Fibroblast of lung (primary cell): ENCODE data around the gene AK8. TPM values are rescaled to one million over a fixed set of nuclear protein-coding genes. Genes with fewer than 3 reads are reported as not detected.

Experiments used
- DNase-seq, 2 donors: peaks; one replicate each; pipeline versions ENCODE4 v3.0.0 to v3.0.0-alpha.2; 2010; ENCODE audit warnings: low read depth in 2 of 2
- H2AFZ ChIP-seq: 2 replicates; pipeline ENCODE4 v1.5.1; 2012; ENCODE audit warnings: low read length, control low read depth, inconsistent platforms
- H3K27ac ChIP-seq: 2 replicates; pipeline ENCODE4 v1.5.1; 2011; ENCODE audit warnings: low read length, control low read depth; ENCODE audit not compliant: insufficient read depth
- H3K27me3 ChIP-seq: 2 replicates; pipeline ENCODE4 v1.5.1; 2011; ENCODE audit warnings: mild to moderate bottlenecking, low read length; ENCODE audit not compliant: control insufficient read depth, insufficient read depth
- H3K36me3 ChIP-seq: 2 replicates; pipeline ENCODE4 v1.5.1; 2011; ENCODE audit warnings: low read length; ENCODE audit not compliant: control insufficient read depth, insufficient read depth
- H3K4me1 ChIP-seq: 2 replicates; pipeline ENCODE4 v1.5.1; 2011; ENCODE audit warnings: low read length; ENCODE audit not compliant: control insufficient read depth, insufficient read depth; ENCODE audit errors: extremely low read depth
- H3K4me2 ChIP-seq: 2 replicates; pipeline ENCODE4 v1.5.1; 2011; ENCODE audit warnings: low read length, control low read depth; ENCODE audit not compliant: insufficient read depth; ENCODE audit errors: extremely low read depth
- H3K4me3 ChIP-seq, 4 experiments: fragments of 200-600 bp in 1 of 4; sonication (generic) in 1 of 4; replicated peaks in 1 of 4; 2 replicates each; pipeline ENCODE4 v1.5.1; 2011 to 2016; ENCODE audit warnings: low read length in 4 of 4, low read depth in 3 of 4, mild to moderate bottlenecking in 3 of 4, control low read depth in 2 of 4, inconsistent platforms in 1 of 4, mixed read lengths in 1 of 4; ENCODE audit not compliant: insufficient read depth in 1 of 4; ENCODE audit errors: control extremely low read depth in 1 of 4
- H3K79me2 ChIP-seq: 2 replicates; pipeline ENCODE4 v1.5.1; 2012; ENCODE audit warnings: mild to moderate bottlenecking, low read length, inconsistent platforms; ENCODE audit not compliant: control insufficient read depth, insufficient read depth
- H3K9ac ChIP-seq: 2 replicates; pipeline ENCODE4 v1.5.1; 2011; ENCODE audit warnings: mild to moderate bottlenecking, low read length, control low read depth; ENCODE audit not compliant: insufficient read depth
- H3K9me3 ChIP-seq: 2 replicates; pipeline ENCODE4 v1.5.1; 2012; ENCODE audit warnings: low read depth, low read length; ENCODE audit not compliant: control insufficient read depth, insufficient read depth
- H4K20me1 ChIP-seq: 2 replicates; pipeline ENCODE4 v1.5.1; 2011; ENCODE audit warnings: low read length; ENCODE audit not compliant: control insufficient read depth, insufficient read depth; ENCODE audit errors: extremely low read depth
- EZH2 ChIP-seq: IDR thresholded peaks from 2 replicates; pipeline ENCODE4 v1.5.1; 2012; ENCODE audit warnings: low read length, control low read depth, mild to moderate bottlenecking; ENCODE audit errors: missing control alignments
- polyA plus RNA-seq, 2 donors: library from polyadenylated mRNA; depleted of rRNA in 1 of 2; stranded (reverse) in 1 of 2; unstranded in 1 of 2; fragments of >200 nt; gene quantifications; 2 replicates each; pipeline ENCODE4 v1.2.1, GENCODE V29; 2011 to 2012; ENCODE audit warnings: missing spikeins in 1 of 2
- total RNA-seq: library from RNA; depleted of rRNA; stranded (reverse); fragments of >200 nt; gene quantifications from 2 replicates; pipeline ENCODE4 v1.2.1, GENCODE V29; 2014
- TF ChIP-seq, protein P1 (sequence below), 2 donors: IDR thresholded peaks in 1 of 2; conservative IDR thresholded peaks in 1 of 2; 1 replicate in 1 of 2; 2 replicates in 1 of 2; pipeline ENCODE4 v1.5.1; 2011 to 2012; ENCODE audit warnings: low read length in 2 of 2, control low read depth in 1 of 2, inconsistent platforms in 1 of 2, low read depth in 1 of 2, mild to moderate bottlenecking in 1 of 2

Gene AK8
- total and polyA plus RNA-seq, 2 donors (not counting 1 experiment from before 2014, with no cell fraction given), result 0.17 to 0.50 TPM

DNA sequence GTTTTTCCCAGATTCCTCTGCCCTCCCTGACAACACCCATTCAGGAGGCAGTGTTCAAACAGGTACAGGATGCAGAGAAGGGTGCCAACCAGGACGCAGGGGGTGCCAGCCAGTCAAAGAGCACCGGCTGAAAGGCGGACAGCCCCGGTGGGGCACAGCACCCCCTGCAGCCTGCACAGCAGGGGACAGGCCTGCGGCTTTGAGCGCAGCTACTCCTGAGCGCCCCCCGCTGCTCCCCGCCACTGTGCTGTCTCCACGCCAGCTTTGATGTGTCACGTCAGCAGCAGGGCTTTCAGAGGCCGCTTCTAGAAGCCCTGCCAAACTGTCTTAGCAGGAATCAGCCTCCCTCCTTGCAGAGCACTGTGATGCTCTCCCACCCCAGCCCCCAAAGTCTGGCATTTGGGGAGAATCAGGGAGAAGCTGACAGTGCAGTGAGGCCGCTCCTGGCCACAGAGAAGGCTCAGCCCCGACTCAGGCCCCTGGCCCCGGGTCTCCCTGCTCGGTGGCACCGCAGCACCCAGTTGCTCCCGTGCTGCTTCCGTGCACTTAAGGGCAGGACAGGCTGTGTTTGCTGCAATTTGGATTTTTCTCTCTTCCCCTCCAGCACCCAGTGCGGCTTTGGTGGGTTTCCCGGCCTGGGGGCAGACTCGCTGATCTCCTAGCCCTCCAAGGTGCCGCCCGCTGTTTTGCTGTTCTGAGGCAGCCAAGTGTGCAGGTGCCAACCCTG lies 20.3 kb downstream of the AK8 start:
- peak; percentile 22 to 40 for DNase-seq
- no peaks in the 10 kb centered on the region for H3K36me3 ChIP-seq

DNA sequence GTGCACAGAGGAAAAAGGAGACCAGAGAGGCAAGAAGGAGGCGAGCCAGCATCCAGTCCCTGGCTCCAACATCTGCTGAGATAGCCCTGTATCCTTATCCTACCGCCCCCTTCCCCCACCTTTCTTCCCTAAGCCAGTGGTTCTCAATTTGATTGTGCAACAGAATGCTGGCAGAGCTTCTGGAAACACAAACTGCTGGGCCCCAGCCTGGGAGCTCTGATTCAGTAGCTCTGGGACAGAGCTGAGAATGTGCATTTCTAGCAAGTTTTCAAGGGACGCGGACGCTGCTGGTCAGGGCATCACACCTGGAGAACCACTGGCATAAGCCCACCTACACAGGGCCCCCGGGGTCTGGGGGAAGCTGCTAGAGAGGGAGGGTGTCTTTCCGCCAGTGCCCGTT lies 21.1 kb downstream of the AK8 start:
- Histone ChIP-seq H3K9ac (no peak overlapping the region), H3K27me3 (peaks cover 5% of the 10 kb centered on the region), H3K27ac (no peak overlapping the region), H3K4me1 (no peaks in the 10 kb centered on the region), H3K4me2 (no peak overlapping the region), H3K9me3 (no peaks in the 10 kb centered on the region), H3K4me3 (no peak overlapping the region), H3K36me3 (no peaks in the 10 kb centered on the region), H2AFZ (no peak overlapping the region), H3K79me2 (no peaks in the 10 kb centered on the region), H4K20me1 (no peaks in the 10 kb centered on the region)
- no peak for TF ChIP-seq EZH2
- TF ChIP-seq, protein P1, sequence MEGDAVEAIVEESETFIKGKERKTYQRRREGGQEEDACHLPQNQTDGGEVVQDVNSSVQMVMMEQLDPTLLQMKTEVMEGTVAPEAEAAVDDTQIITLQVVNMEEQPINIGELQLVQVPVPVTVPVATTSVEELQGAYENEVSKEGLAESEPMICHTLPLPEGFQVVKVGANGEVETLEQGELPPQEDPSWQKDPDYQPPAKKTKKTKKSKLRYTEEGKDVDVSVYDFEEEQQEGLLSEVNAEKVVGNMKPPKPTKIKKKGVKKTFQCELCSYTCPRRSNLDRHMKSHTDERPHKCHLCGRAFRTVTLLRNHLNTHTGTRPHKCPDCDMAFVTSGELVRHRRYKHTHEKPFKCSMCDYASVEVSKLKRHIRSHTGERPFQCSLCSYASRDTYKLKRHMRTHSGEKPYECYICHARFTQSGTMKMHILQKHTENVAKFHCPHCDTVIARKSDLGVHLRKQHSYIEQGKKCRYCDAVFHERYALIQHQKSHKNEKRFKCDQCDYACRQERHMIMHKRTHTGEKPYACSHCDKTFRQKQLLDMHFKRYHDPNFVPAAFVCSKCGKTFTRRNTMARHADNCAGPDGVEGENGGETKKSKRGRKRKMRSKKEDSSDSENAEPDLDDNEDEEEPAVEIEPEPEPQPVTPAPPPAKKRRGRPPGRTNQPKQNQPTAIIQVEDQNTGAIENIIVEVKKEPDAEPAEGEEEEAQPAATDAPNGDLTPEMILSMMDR (conservative IDR thresholded peaks at IDR 0.05 in 1 of 2, IDR thresholded peaks at IDR 0.05 in 1 of 2; ENCODE audit: low read depth in 1 of 2, low read length in 2 of 2), result no peak
- DNase-seq, result peak; percentile 54 to 84

More for the DNA sequence above, 20.3 kb downstream of the AK8 start:
- Histone ChIP-seq H4K20me1 (no peaks in the 10 kb centered on the region), H3K4me2 (no peak overlapping the region), H2AFZ (no peak overlapping the region), H3K9ac (no peak overlapping the region), H3K4me3 (no peak overlapping the region), H3K4me1 (no peaks in the 10 kb centered on the region), H3K79me2 (no peaks in the 10 kb centered on the region), H3K27ac (no peak overlapping the region), H3K9me3 (no peaks in the 10 kb centered on the region), H3K27me3 (peaks cover 5% of the 10 kb centered on the region)
- TF ChIP-seq, protein P1 (conservative IDR thresholded peaks at IDR 0.05 in 1 of 2, IDR thresholded peaks at IDR 0.05 in 1 of 2; ENCODE audit: low read depth in 1 of 2, low read length in 2 of 2), result peak in 1 of 2 donors; percentile 11
- TF ChIP-seq EZH2, result no peak

DNA sequence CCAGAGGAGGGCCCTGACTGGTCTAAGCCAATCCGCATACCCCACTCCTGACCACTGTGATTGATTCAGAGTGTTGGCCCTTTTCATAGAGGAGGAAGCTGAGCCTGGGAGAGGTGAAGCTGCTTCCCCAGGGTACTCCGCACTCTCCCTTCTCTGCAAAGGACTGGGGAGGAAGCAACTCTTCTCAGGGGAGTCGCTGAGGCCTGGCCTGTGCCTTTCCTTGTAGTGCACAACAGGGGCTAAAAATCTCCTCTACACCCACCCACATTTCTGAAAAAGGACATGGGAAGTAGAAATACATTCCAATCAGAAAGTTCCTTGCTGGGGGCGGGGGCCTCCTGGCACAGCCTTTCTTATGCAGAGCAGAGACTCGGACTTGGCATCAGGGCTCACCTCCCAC lies 22.2 kb downstream of the AK8 start:
- H3K4me1 ChIP-seq, result no peaks in the 10 kb centered on the region

More for the DNA sequence above, 22.2 kb downstream of the AK8 start:
- no peak overlapping the region for H3K4me2 ChIP-seq
- H3K9ac ChIP-seq, result no peak overlapping the region
- no peaks in the 10 kb centered on the region for H4K20me1 ChIP-seq
- no peak for DNase-seq
- no peaks in the 10 kb centered on the region for H3K79me2 ChIP-seq
- no peaks in the 10 kb centered on the region for H3K9me3 ChIP-seq
- H3K36me3 ChIP-seq, result no peaks in the 10 kb centered on the region
- no peak overlapping the region for H3K27ac ChIP-seq
- H3K4me3 ChIP-seq, result no peak overlapping the region
- H2AFZ ChIP-seq, result no peak overlapping the region
- peaks cover 5% of the 10 kb centered on the region for H3K27me3 ChIP-seq
- TF ChIP-seq, protein P1 (conservative IDR thresholded peaks at IDR 0.05 in 1 of 2, IDR thresholded peaks at IDR 0.05 in 1 of 2; ENCODE audit: low read depth in 1 of 2, low read length in 2 of 2), result no peak
- no peak for TF ChIP-seq EZH2
